Measurements from ENCODE around the gene FBXO3.
"Not testable (repeated sequence)": the region's sequence is repeated elsewhere in the genome, so short reads cannot be mapped to it uniquely, and the experiment has no call there.

Gene FBXO3

GRCh38 chr11:33736148-33736812 lies 38.0 kb downstream of the FBXO3 start, which contains the start of gene CD59:
Gene CD59, minus strand, starts transcription at chr11:33736423. Its CDS starts 13,978 bp downstream, at chr11:33722445.
- TF ChIP-seq, protein P1, sequence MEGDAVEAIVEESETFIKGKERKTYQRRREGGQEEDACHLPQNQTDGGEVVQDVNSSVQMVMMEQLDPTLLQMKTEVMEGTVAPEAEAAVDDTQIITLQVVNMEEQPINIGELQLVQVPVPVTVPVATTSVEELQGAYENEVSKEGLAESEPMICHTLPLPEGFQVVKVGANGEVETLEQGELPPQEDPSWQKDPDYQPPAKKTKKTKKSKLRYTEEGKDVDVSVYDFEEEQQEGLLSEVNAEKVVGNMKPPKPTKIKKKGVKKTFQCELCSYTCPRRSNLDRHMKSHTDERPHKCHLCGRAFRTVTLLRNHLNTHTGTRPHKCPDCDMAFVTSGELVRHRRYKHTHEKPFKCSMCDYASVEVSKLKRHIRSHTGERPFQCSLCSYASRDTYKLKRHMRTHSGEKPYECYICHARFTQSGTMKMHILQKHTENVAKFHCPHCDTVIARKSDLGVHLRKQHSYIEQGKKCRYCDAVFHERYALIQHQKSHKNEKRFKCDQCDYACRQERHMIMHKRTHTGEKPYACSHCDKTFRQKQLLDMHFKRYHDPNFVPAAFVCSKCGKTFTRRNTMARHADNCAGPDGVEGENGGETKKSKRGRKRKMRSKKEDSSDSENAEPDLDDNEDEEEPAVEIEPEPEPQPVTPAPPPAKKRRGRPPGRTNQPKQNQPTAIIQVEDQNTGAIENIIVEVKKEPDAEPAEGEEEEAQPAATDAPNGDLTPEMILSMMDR (IDR thresholded peaks at IDR 0.05) = no peak
- peak; percentile 96 for DNase-seq (ENCODE audit: low spot score)
- Histone ChIP-seq H3K4me3 (peak within 1 kb of the TSS; percentile 95), H3K27ac (peak within 1 kb of the TSS; percentile 90 to 95)

GRCh38 chr11:33735271-33736147 lies 38.8 kb downstream of the FBXO3 start:
- no peak for DNase-seq (ENCODE audit: low spot score)
- Histone ChIP-seq H3K27ac (peak overlapping the region; percentile 90 to 95), H3K4me3 (peak overlapping the region; percentile 95)
- TF ChIP-seq, protein P1 (IDR thresholded peaks at IDR 0.05) = no peak

DNA sequence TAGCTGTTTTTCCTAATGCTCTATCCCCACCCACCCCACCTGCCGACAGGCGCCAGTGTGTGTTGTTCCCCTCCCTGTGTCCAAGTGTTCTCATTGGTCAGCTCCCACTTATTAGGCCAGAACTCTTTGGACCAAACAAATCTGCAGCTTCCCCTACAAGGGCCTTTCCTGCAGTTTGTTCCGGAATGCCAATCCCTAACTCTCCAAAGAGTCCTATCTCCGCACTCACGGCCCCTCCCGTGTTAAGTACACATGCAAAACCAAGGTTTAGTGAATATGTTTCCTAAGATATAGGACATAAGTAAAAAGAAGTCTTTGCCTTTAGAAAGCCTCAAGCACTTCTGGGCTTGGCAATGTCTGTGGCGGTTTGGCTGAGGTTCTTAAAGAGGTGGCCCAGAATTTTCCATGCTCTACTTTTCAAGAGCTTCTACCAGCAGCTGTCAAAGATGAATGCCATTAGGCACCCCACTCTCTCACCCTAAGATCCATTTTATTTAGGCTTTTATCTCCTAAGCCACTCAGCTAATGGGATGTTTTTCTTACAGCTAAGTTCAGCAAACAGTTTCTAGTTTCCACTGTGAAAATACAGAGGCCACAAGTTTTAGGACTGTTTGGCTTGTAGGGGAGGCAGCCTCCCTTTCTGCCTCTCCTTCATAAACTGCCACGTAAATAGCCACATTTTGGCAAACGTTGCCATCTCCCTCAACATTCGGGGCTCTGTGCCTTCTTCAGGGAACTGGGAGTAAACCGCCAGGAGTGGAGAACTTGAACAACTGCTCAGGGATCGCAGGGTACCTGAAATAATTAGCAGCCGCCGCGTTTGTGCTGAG lies 39.7 kb downstream of the FBXO3 start:
- no peak for DNase-seq (ENCODE audit: low spot score)
- peak overlapping the region; percentile 95 for H3K4me3 ChIP-seq
- H3K27ac ChIP-seq = peak overlapping the region; percentile 90 to 95
- TF ChIP-seq, protein P1 (IDR thresholded peaks at IDR 0.05) = no peak

GRCh38 chr11:33733980-33734379 lies 40.3 kb downstream of the FBXO3 start:
- H3K4me3 ChIP-seq = peak overlapping the region; percentile 95
- H3K27ac ChIP-seq = peak overlapping the region; percentile 90 to 95
- no peak for DNase-seq (ENCODE audit: low spot score)
- TF ChIP-seq, protein P1 (IDR thresholded peaks at IDR 0.05) = no peak

DNA sequence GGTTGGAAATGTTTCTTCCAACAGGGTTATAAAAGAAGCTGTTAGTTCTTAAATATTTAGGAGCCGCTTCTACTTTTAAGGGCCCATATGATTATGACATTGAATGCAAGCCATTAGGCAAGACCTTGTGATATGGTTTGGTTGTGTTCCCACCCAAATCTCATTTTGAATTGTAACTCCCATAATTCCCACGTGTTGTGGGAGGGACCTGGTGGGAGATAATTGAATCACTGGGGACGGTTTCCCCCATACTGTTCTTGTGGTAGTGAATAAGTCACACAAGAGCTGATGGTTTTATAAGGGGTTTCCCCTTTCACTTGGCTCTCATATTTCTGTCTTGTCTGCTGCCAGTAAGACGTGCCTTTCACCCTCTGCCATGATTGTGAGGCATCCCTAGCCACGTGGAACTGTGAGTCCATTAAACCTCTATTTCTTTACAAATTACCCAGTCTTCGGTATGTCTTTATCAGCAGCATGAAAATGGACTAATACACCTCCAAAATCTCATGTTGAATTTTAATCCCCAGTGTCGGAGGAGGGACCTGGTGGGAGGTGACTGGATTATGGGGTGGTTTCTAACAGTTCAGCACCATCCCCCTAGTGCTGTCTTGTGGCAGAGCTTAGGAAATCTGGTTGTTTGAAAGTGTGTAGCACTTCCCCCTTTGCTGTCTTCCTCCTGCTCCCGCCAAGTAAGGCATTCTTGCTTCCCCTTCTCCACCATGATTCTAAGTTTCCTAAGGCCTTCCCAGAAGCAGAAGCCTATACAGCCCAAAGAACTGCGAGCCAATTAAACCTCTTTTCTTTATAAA lies 42.4 kb downstream of the FBXO3 start:
- DNase-seq (ENCODE audit: low spot score) = no peak
- TF ChIP-seq, protein P1 (IDR thresholded peaks at IDR 0.05) = no peak
- peak overlapping the region in 1 of 2 donors; percentile 30 for H3K27ac ChIP-seq
- peak overlapping the region; percentile 40 for H3K4me3 ChIP-seq

DNA sequence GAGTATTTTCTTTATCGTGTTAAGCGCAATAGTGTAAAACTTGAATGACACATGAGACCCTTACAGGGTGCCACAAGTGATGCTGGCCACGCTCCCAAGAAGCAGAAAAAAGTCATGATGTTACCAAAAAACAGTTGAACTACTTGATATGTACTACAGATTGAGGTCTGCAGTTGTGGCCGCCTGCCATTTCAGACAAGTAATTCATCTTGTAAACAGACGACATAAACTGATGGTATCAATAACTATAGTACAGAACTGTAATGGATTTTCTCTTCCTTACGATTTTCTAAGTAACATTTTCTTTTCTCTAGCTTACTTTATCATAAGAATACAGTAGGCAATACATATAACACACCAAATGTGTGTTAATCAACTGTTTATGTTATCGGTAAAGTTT lies 43.6 kb downstream of the FBXO3 start:
- peak overlapping the region; percentile 40 for H3K4me3 ChIP-seq
- no peak for DNase-seq (ENCODE audit: low spot score)
- H3K27ac ChIP-seq = no peak overlapping the region
- TF ChIP-seq, protein P1 (IDR thresholded peaks at IDR 0.05) = no peak

GRCh38 chr11:33729072-33729664 lies 45.2 kb downstream of the FBXO3 start:
- not testable (repeated sequence) for H3K27ac ChIP-seq; H3K4me3 ChIP-seq; DNase-seq (ENCODE audit: low spot score)

- not testable (repeated sequence) for DNase-seq (ENCODE audit: low spot score); H3K27ac ChIP-seq; H3K4me3 ChIP-seq
Measured at GRCh38 chr11:33727539-33727938, 46.8 kb downstream of the FBXO3 start.
